ENCODE measurements around the gene PLPP2. TPM values are rescaled to one million over a fixed set of nuclear protein-coding genes. Genes with fewer than 3 reads are reported as not detected.

PLPP2 gene
- total RNA-seq, 1 donor from 2014 or later = 5.7 TPM

DNA sequence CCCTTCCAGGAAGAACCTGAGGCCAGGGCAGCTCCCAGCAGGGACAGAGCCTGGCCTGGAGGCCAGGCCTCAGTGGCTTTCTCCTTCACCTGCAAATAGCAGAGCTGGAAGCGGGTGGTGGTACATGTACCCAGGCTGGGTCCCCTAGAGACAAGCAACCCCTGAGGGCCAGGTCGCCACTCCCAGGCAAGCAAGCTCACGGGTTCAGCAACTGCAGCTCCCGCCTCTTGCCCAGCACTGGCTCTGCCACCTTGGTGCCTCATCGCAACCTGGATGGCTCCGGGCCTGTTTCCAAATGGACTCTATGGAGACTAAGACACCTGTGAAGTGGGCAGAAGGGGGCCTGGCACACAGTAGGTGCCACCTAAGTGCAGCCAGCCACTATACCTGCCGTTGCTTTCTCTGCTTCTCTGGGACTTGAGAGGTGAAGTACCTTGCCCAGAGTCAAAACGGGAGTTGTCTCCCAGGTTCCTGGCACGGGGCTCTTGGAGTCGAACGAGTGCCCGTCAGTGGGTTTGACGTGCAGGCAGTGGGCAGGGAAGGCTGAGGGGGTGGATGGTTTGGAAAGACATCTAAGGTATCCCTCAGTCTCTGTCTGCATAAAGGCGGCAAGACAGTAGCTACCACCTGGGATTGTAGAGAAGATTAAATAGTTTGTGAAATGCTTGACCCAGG lies 2.4 kb upstream of the PLPP2 start:
- intact Hi-C loops (cut with DNase I) = no loop called here
- ATAC-seq (no peak), DNase-seq (peak; percentile 59)
- TF ChIP-seq, protein P1, sequence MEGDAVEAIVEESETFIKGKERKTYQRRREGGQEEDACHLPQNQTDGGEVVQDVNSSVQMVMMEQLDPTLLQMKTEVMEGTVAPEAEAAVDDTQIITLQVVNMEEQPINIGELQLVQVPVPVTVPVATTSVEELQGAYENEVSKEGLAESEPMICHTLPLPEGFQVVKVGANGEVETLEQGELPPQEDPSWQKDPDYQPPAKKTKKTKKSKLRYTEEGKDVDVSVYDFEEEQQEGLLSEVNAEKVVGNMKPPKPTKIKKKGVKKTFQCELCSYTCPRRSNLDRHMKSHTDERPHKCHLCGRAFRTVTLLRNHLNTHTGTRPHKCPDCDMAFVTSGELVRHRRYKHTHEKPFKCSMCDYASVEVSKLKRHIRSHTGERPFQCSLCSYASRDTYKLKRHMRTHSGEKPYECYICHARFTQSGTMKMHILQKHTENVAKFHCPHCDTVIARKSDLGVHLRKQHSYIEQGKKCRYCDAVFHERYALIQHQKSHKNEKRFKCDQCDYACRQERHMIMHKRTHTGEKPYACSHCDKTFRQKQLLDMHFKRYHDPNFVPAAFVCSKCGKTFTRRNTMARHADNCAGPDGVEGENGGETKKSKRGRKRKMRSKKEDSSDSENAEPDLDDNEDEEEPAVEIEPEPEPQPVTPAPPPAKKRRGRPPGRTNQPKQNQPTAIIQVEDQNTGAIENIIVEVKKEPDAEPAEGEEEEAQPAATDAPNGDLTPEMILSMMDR (IDR thresholded peaks at IDR 0.05) = no peak
- no peak overlapping the region for H3K4me3 ChIP-seq
- peaks cover 45% of the 10 kb centered on the region for H3K27me3 ChIP-seq
- H3K9me3 ChIP-seq = no peaks in the 10 kb centered on the region
- H3K36me3 ChIP-seq = no peaks in the 10 kb centered on the region
- H3K27ac ChIP-seq = no peak overlapping the region
- H3K4me1 ChIP-seq = peaks cover 34% of the 10 kb centered on the region

DNA sequence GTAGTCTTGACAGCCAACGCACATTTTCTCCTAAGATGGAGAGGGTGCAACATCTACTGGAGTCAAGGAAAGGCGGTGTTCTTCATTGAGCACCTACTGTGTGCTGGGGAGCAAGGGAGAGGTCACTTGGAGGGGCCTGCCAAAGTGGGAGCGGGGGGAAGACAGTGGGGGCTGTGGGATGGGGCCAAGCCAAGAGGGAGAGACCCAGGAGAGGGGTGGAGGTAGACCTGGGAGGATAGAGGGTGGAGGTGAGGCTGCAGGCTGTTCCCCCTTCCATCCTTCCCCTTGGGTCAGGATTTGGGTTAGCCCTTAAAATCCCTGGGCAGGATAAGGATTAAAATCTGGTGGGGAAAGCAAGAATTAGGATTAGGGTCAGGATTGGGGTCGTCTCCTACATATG lies 1.7 kb upstream of the PLPP2 start:
- Histone ChIP-seq H3K4me3 (no peak overlapping the region), H3K4me1 (peaks cover 34% of the 10 kb centered on the region), H3K27ac (no peak overlapping the region), H3K36me3 (no peaks in the 10 kb centered on the region), H3K27me3 (peaks cover 45% of the 10 kb centered on the region), H3K9me3 (no peaks in the 10 kb centered on the region)
- ATAC-seq (no peak), DNase-seq (peak; percentile 18)
- TF ChIP-seq, protein P1 (IDR thresholded peaks at IDR 0.05) = no peak
- intact Hi-C loops (cut with DNase I) = no loop called here

DNA sequence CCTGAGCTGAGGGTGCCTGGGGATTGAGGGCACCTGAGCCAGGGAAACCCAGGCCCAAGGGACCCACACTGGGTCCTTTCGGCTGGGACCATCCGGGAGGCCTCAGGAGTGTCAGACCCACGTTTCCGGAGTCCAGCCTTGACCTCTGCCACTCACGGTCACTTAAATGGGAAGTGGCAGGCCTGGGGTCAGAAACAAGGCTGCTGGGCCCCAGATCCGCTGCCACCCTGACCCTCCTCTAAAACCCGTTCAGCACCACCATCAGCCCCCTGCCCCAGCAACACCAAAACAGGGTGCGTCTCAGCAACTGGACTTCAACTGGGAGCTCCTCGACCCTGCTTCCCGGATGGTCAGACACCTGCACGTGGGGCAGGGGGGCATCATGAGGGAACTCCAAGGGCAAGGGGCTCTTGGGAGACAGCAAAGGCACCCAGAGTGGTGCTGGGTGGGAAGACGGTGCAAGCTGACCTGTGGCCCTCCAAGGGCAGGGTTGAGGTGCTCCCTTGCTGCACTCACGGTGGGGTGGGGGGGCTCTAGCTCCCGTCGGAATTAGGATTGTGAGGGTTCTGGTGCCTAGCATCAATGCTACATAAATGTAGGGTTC lies 1.2 kb upstream of the PLPP2 start:
- Histone ChIP-seq H3K27me3 (peaks cover 45% of the 10 kb centered on the region), H3K4me1 (peaks cover 34% of the 10 kb centered on the region), H3K36me3 (no peaks in the 10 kb centered on the region), H3K4me3 (no peak overlapping the region), H3K9me3 (no peaks in the 10 kb centered on the region), H3K27ac (no peak overlapping the region)
- intact Hi-C loops (cut with DNase I) = no loop called here
- DNase-seq (peak; percentile 49), ATAC-seq (no peak)
- TF ChIP-seq, protein P1 (IDR thresholded peaks at IDR 0.05) = no peak

DNA sequence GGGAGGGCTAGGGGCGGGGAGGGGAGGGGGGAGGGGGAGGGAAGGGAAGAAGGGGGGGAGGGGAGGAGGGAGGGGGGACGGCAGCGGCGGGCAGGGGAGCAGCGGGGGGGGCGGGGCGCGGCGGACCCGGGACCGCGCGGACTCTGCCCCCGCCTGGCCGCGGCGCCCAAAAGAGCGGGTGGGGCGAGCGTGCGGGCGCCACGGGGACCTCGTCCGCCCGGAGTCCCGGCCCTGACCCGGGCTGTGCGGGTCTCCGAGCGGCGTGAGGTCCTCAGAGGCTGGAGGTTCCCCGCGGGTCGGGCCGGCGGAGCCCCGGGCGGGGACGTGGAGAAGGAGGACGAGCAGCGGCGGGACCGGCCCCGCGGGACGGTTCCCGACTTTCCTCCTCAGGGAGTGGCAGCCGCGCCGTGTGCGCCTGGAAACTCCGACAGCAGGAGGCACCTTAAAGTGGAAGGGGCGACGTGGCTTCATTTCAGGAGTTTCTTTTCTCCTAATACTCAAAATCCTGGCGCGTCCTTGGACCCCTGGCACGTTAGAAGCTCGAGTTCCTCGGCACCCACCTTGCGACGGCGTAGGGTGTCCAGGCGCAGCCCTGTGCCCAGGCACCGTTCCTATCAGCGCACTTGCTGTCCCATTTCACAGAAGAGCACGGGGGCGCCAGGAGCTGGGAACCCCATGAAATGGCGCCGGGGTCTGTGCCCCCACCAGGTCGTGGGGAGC lies 518 bp upstream of the PLPP2 start:
- TF ChIP-seq, protein P1 (IDR thresholded peaks at IDR 0.05) = no peak
- Histone ChIP-seq H3K4me1 (peaks cover 34% of the 10 kb centered on the region), H3K36me3 (no peaks in the 10 kb centered on the region), H3K4me3 (peak overlapping the region; percentile 5), H3K27me3 (peaks cover 45% of the 10 kb centered on the region), H3K27ac (no peak overlapping the region), H3K9me3 (no peaks in the 10 kb centered on the region)
- DNase-seq (peak; percentile 62), ATAC-seq (no peak)
- intact Hi-C loops (cut with DNase I) = no loop called here

DNA sequence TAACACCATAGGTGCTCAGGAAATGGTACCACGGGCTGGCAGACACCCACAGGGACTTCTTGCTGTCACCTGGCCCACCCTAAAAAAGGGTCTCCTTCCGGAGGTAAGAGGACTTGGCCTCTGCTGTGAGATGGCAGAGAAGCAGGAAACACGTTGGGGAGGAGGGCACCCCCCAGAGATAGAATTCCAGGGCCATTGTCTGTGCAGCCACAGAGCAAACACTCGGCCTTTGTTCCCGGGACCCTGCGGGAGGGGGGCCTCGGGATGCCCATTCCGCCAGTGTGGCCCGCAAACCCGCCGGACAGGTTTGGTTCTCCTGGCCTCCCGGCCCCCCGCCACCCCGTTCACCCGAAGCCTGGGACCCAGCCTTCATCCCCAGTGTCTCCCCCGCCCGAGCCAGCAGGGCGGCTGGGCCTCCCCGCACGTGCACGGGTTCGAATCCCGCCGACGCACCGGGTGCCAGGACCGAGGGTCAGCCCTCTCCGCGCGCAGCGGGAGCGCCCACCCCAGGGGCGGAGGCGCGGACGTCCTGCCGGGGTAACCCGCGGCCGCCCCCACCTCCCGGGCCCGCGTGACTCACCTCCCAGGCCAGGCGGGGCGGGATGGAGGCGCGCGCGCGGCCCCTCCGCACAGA lies 714 bp downstream of the PLPP2 start:
- intact Hi-C loops (cut with DNase I) = no loop called here
- peaks cover 24% of the 10 kb centered on the region for H3K4me1 ChIP-seq
- H3K27me3 ChIP-seq = peaks cover 45% of the 10 kb centered on the region
- H3K4me3 ChIP-seq = peak overlapping the region; percentile 36
- H3K36me3 ChIP-seq = no peaks in the 10 kb centered on the region
- no peaks in the 10 kb centered on the region for H3K9me3 ChIP-seq
- peak; percentile 37 for ATAC-seq
- DNase-seq = peak; percentile 80
- peak overlapping the region; percentile 6 for H3K27ac ChIP-seq
- TF ChIP-seq, protein P1 (IDR thresholded peaks at IDR 0.05) = no peak

Measured in upper lobe of right lung (tissue), 1 donor.